BLaER1 treated with 17β-estradiol and CSF1 and Interleukin-3, amounts not matched to agents 10 nM and 100 nM (cell line): Measurements from ENCODE around the gene LIG1.
"Not testable (repeated sequence)": the region's sequence is repeated elsewhere in the genome, so short reads cannot be mapped to it uniquely, and the experiment has no call there.

Source experiments
- H3K27ac ChIP-seq, 11 experiments: shearing (Covaris generic); formaldehyde crosslinking; 2 replicates each; pipeline ENCODE4 v1.8.1; 2022
- H3K27me3 ChIP-seq, 11 experiments: shearing (Covaris generic); formaldehyde crosslinking; 2 replicates each; pipeline ENCODE4 v1.8.1; 2022
- H3K36me3 ChIP-seq, 11 experiments: shearing (Covaris generic); formaldehyde crosslinking; 2 replicates each; pipeline ENCODE4 v1.8.1; 2022
- H3K4me1 ChIP-seq, 10 experiments: shearing (Covaris generic); formaldehyde crosslinking; 2 replicates each; pipeline ENCODE4 v1.8.1; 2022
- H3K4me2 ChIP-seq, 11 experiments: shearing (Covaris generic); formaldehyde crosslinking; 2 replicates each; pipeline ENCODE4 v1.8.1; 2022
- H3K4me3 ChIP-seq, 10 experiments: shearing (Covaris generic); formaldehyde crosslinking; 2 replicates each; pipeline ENCODE4 v1.8.1; 2022
- H3K9ac ChIP-seq, 11 experiments: shearing (Covaris generic); formaldehyde crosslinking; 2 replicates each; pipeline ENCODE4 v1.8.1; 2022
- H3K9me3 ChIP-seq, 11 experiments: shearing (Covaris generic); formaldehyde crosslinking; replicated peaks in 1 of 11; 2 replicates each; pipeline ENCODE4 v1.8.1; 2022
- H4K20me1 ChIP-seq, 11 experiments: shearing (Covaris generic); formaldehyde crosslinking; 2 replicates each; pipeline ENCODE4 v1.8.1; 2022
- Cebpa-rat ChIP-seq, 11 experiments: shearing (Covaris generic); IDR thresholded peaks; 2 replicates each; pipeline ENCODE4 v1.8.1; 2022

The LIG1 gene

DNA sequence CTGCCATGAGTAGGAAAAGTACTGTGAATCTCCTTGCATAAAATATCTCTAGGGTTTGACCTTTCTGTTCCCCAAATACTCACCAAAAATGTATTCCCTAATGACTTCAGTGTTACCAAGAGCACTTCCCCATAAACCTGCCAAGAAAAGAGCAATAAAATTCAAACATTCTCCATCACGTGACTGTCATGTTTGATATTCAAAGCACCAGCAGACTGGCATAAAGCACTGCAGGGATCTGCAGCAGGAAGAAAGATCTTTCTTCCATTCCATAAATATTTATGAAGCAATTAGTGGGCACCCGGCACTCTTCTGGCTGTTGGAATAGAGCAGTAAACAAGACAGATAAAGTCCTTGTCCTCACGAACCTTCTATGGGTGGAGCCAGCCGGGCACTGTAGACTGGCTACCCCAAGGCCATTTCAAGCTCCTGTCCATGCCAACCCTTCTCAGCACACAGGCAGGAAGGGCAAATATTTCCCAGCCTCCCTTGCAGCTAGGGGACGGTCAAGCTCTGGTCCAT is 79.8 kb downstream of the LIG1 start:
- Histone ChIP-seq H3K4me1 (peaks cover 0 to 7% (median 0%) of the 10 kb centered on the region in 10 experiments; a peak in 2 of 20 replicates), H3K36me3 (peaks cover 0 to 29% (median 0%) of the 10 kb centered on the region in 11 experiments; a peak in 6 of 22 replicates), H3K4me3 (no peak overlapping the region), H3K27me3 (no peaks in the 10 kb centered on the region), H3K9me3 (peaks cover 23 to 62% (median 39%) of the 10 kb centered on the region in 11 experiments), H4K20me1 (no peaks in the 10 kb centered on the region), H3K9ac (no peak overlapping the region), H3K4me2 (0 out of 22 replicates have a peak overlapping the region, but pooled peaks of 1 of the 11 experiments have one; percentile 10), H3K27ac (no peak overlapping the region)
- TF ChIP-seq Cebpa-rat (IDR thresholded peaks at IDR 0.05), result no peak

DNA sequence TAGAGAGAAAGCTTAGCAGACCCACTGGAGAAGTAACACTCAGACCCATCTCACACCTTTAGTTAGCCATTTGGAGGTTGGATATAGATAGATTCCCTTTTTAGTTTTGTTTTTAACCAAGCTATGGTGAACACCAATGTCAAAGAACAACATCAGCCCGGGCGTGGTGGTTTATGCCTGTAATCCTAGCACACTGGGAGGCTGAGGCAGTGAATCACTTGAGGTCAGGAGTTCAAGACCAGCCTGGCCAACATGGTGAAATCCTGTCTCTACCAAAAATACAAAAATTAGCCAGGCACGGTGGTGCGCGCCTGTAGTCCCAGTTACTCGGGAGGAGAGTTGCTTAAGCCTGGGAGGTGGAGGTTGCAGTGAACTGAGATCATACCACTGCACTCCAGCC is 81.2 kb downstream of the LIG1 start:
- H3K4me1 ChIP-seq, H3K4me2 ChIP-seq, H3K9ac ChIP-seq, H3K27me3 ChIP-seq, H3K4me3 ChIP-seq, H3K27ac ChIP-seq, H4K20me1 ChIP-seq: not testable (repeated sequence)
- H3K9me3 ChIP-seq, result peaks cover 10 to 49% (median 26%) of the 10 kb centered on the region in 11 experiments
- H3K36me3 ChIP-seq, result peaks cover 0 to 16% (median 0%) of the 10 kb centered on the region in 11 experiments; a peak in 4 of 22 replicates

GRCh38 chr19:48085904-48086864 is 84.0 kb downstream of the LIG1 start:
- H3K27ac ChIP-seq, result no peak overlapping the region
- no peak overlapping the region for H3K4me3 ChIP-seq
- H3K27me3 ChIP-seq, result no peaks in the 10 kb centered on the region
- TF ChIP-seq Cebpa-rat (IDR thresholded peaks at IDR 0.05), result no peak
- H3K4me2 ChIP-seq, result no peak overlapping the region
- H4K20me1 ChIP-seq, result no peaks in the 10 kb centered on the region
- H3K9me3 ChIP-seq, result peaks cover 0 to 22% (median 14%) of the 10 kb centered on the region in 11 experiments; a peak in 12 of 22 replicates
- peaks cover 0 to 7% (median 0%) of the 10 kb centered on the region in 10 experiments; a peak in 2 of 20 replicates for H3K4me1 ChIP-seq
- no peaks in the 10 kb centered on the region for H3K36me3 ChIP-seq
- no peak overlapping the region for H3K9ac ChIP-seq

GRCh38 chr19:48085076-48085475 is 85.1 kb downstream of the LIG1 start:
- Histone ChIP-seq H3K4me2 (no peak overlapping the region), H4K20me1 (no peaks in the 10 kb centered on the region), H3K9ac (no peak overlapping the region), H3K36me3 (no peaks in the 10 kb centered on the region), H3K4me3 (no peak overlapping the region), H3K9me3 (peaks cover 0 to 15% (median 7%) of the 10 kb centered on the region in 11 experiments; a peak in 4 of 22 replicates), H3K27ac (no peak overlapping the region), H3K27me3 (no peaks in the 10 kb centered on the region), H3K4me1 (peaks cover 0 to 6% (median 0%) of the 10 kb centered on the region in 10 experiments; a peak in 2 of 20 replicates)
- no peak for TF ChIP-seq Cebpa-rat (IDR thresholded peaks at IDR 0.05)

- Histone ChIP-seq H3K27ac (no peak overlapping the region), H3K4me2 (no peak overlapping the region), H3K9ac (no peak overlapping the region), H3K4me1 (0 out of 20 replicates have a peak, but pooled peaks cover 0 to 4% (median 0%) of the 10 kb centered on the region in 10 experiments), H4K20me1 (no peaks in the 10 kb centered on the region), H3K27me3 (no peaks in the 10 kb centered on the region), H3K36me3 (peaks cover 0 to 15% (median 0%) of the 10 kb centered on the region in 11 experiments; a peak in 4 of 22 replicates), H3K9me3 (peaks cover 0 to 26% (median 4%) of the 10 kb centered on the region in 11 experiments; a peak in 6 of 22 replicates), H3K4me3 (no peak overlapping the region)
- TF ChIP-seq Cebpa-rat (IDR thresholded peaks at IDR 0.05), result no peak
These were observed 89.0 kb downstream of the LIG1 start for GRCh38 chr19:48081106-48081505.

GRCh38 chr19:48070177-48070769 is 99.9 kb downstream of the LIG1 start:
- H3K9ac ChIP-seq, H3K27me3 ChIP-seq, H3K4me2 ChIP-seq, H3K27ac ChIP-seq, H3K4me1 ChIP-seq, H3K4me3 ChIP-seq, H4K20me1 ChIP-seq: not testable (repeated sequence)
- peaks cover 0 to 20% (median 0%) of the 10 kb centered on the region in 11 experiments; a peak in 4 of 22 replicates for H3K36me3 ChIP-seq
- peaks cover 0 to 10% (median 0%) of the 10 kb centered on the region in 11 experiments; a peak in 3 of 22 replicates for H3K9me3 ChIP-seq

DNA sequence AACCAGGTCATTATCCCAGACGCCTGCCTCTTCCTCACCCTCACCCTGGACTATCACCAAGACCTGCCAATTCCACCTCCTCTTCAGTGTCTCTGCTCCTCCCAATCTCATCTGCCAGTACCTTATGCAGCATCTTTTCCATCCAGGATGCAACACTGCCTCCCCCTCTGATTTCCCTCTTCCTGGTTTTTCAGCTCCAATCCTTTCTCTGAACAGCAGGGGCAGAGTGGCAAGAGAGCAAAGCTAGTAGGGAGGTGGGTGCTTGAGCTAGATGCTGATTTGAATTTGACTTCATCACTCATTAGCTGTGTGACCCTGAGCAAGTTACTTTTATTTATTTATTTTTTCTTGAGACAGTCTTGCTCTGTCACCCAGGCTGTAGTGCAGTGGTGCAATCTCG is 100.7 kb downstream of the LIG1 start:
- peaks cover 0 to 3% (median 0%) of the 10 kb centered on the region in 10 experiments; a peak in 1 of 20 replicates for H3K4me1 ChIP-seq
- no peaks in the 10 kb centered on the region for H3K27me3 ChIP-seq
- no peak overlapping the region for H3K27ac ChIP-seq
- no peak overlapping the region for H3K9ac ChIP-seq
- H4K20me1 ChIP-seq, result no peaks in the 10 kb centered on the region
- no peak for TF ChIP-seq Cebpa-rat (IDR thresholded peaks at IDR 0.05)
- peaks cover 0 to 16% (median 0%) of the 10 kb centered on the region in 11 experiments; a peak in 4 of 22 replicates for H3K36me3 ChIP-seq
- peaks cover 0 to 5% (median 0%) of the 10 kb centered on the region in 11 experiments; a peak in 4 of 22 replicates for H3K9me3 ChIP-seq
- H3K4me3 ChIP-seq, result no peak overlapping the region
- H3K4me2 ChIP-seq, result no peak overlapping the region
